Measurements from ENCODE around the gene HLA-C. TPM values are rescaled to one million over a fixed set of nuclear protein-coding genes. Genes with fewer than 3 reads are reported as not detected.
A peak's percentile ranks its signal among the peaks of the same experiment; 100 is the strongest.

The HLA-C gene
- total and polyA plus RNA-seq, 4 donors: 125 to 1,234 (median 712) TPM

GRCh38 chr6:31272836-31273626 lies 1.1 kb upstream of the HLA-C start:
- peaks cover 0 to 5% (median 4%) of the 10 kb centered on the region in 3 donors for H3K27me3 ChIP-seq (ENCODE audit: control insufficient read depth in 3 of 3, insufficient read depth in 3 of 3, low read length in 2 of 3)
- no peak overlapping the region for H3K9ac ChIP-seq (ENCODE audit: insufficient read depth in 1 of 2, low read length in 2 of 2)
- 39 to 44% methylated on average over 10 of the region's 10 CpGs for WGBS, 2 donors
- peaks cover 0 to 14% (median 0%) of the 10 kb centered on the region in 4 donors for H3K36me3 ChIP-seq (ENCODE audit: control insufficient read depth in 4 of 4, insufficient read depth in 4 of 4, low read length in 4 of 4)
- H3K27ac ChIP-seq (ENCODE audit: low read depth in 1 of 2, low read length in 1 of 2): peak overlapping the region; percentile 26 to 54
- no peak for TF ChIP-seq CTCF (IDR thresholded peaks at IDR 0.05; ENCODE audit: control extremely low read depth, extremely low read depth)
- DNase-seq: no peak
- H3K4me3 ChIP-seq: no peak overlapping the region
- H3K9me3 ChIP-seq (ENCODE audit: control insufficient read depth in 4 of 4, insufficient read depth in 3 of 4, low read length in 3 of 4): no peaks in the 10 kb centered on the region
- H3K4me1 ChIP-seq (ENCODE audit: control insufficient read depth in 5 of 5, insufficient read depth in 5 of 5, low read length in 5 of 5): peaks cover 0 to 1% (median 0%) of the 10 kb centered on the region in 5 donors
- no peak for ATAC-seq (ENCODE audit: insufficient read depth, low FRiP score)

- 8% methylated on average over 3 to 4 of the region's 4 CpGs for WGBS, 2 donors
- ATAC-seq (ENCODE audit: insufficient read depth, low FRiP score): no peak
- peak overlapping the region; percentile 61 to 81 for H3K9ac ChIP-seq (ENCODE audit: insufficient read depth in 1 of 2, low read length in 2 of 2)
Observed at GRCh38 chr6:31272436-31272835, 544 bp upstream of the HLA-C start.

DNA sequence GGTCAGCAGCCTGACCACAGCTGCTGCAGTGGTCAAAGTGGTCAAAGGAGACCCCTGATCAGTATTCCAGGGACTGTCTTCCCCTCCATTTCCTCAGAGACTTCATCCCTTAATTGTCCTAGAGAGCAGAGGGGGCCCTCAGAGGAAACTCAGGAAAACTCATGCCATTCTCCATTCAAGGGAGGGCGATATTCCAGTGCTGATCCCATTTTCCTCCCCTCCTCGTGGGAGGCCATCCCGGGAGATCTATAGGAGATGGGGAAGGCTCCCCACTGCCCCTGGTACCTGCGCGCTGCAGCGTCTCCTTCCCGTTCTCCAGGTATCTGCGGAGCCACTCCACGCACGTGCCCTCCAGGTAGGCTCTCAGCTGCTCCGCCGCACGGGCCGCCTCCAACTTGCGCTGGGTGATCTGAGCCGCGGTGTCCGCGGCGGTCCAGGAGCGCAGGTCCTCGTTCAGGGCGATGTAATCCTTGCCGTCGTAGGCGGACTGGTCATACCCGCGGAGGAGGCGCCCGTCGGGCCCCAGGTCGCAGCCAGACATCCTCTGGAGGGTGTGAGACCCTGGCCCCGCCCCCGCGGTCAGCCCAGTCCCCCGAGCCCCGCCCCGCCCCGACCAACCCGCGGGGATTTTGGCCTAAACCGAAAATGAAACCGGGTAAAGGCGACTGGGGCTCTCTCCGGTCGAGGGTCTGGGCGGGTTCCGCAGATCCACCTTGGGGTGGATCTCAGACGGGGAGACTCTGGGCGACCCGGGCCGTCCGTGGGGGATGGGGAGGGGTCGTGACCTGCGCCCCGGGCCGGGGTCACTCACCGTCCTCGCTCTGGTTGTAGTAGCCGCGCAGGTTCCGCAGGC lies 878 bp downstream of the HLA-C start:
- Histone ChIP-seq H3K9me3 (ENCODE audit: control insufficient read depth in 4 of 4, insufficient read depth in 3 of 4, low read length in 3 of 4) (no peaks in the 10 kb centered on the region), H3K27me3 (ENCODE audit: control insufficient read depth in 3 of 3, insufficient read depth in 3 of 3, low read length in 2 of 3) (peaks cover 0 to 4% (median 2%) of the 10 kb centered on the region in 3 donors), H3K27ac (ENCODE audit: low read depth in 1 of 2, low read length in 1 of 2) (peak overlapping the region; percentile 74 to 96), H3K4me1 (ENCODE audit: control insufficient read depth in 5 of 5, insufficient read depth in 5 of 5, low read length in 5 of 5) (peaks cover 0 to 1% (median 0%) of the 10 kb centered on the region in 5 donors), H3K4me3 (peak overlapping the region; percentile 75), H3K36me3 (ENCODE audit: control insufficient read depth in 4 of 4, insufficient read depth in 4 of 4, low read length in 4 of 4) (peaks cover 0 to 16% (median 0%) of the 10 kb centered on the region in 4 donors), H3K9ac (ENCODE audit: insufficient read depth in 1 of 2, low read length in 2 of 2) (peak overlapping the region in 1 of 2 donors; percentile 81)
- DNase-seq: peak; percentile 15 to 43 (median 35)
- 4 to 12% methylated on average over 31 to 62 of the region's 62 CpGs for WGBS, 2 donors
- no peak for TF ChIP-seq CTCF (IDR thresholded peaks at IDR 0.05; ENCODE audit: control extremely low read depth, extremely low read depth)
- ATAC-seq (ENCODE audit: insufficient read depth, low FRiP score): peak; percentile 79

More at GRCh38 chr6:31272436-31272835, 544 bp upstream of the HLA-C start:
- peak overlapping the region; percentile 54 to 96 for H3K27ac ChIP-seq (ENCODE audit: low read depth in 1 of 2, low read length in 1 of 2)
- no peak for TF ChIP-seq CTCF (IDR thresholded peaks at IDR 0.05; ENCODE audit: control extremely low read depth, extremely low read depth)
- peaks cover 0 to 16% (median 0%) of the 10 kb centered on the region in 4 donors for H3K36me3 ChIP-seq (ENCODE audit: control insufficient read depth in 4 of 4, insufficient read depth in 4 of 4, low read length in 4 of 4)
- H3K9me3 ChIP-seq (ENCODE audit: control insufficient read depth in 4 of 4, insufficient read depth in 3 of 4, low read length in 3 of 4): no peaks in the 10 kb centered on the region
- peaks cover 0 to 1% (median 0%) of the 10 kb centered on the region in 5 donors for H3K4me1 ChIP-seq (ENCODE audit: control insufficient read depth in 5 of 5, insufficient read depth in 5 of 5, low read length in 5 of 5)
- no peak for DNase-seq
- H3K27me3 ChIP-seq (ENCODE audit: control insufficient read depth in 3 of 3, insufficient read depth in 3 of 3, low read length in 2 of 3): peaks cover 0 to 5% (median 4%) of the 10 kb centered on the region in 3 donors
- peak overlapping the region; percentile 36 for H3K4me3 ChIP-seq

All from lung (tissue), 12 donors.